Spleen (tissue), 13 donors: ENCODE measurements around the gene PIN4. TPM values are rescaled to one million over a fixed set of nuclear protein-coding genes. Genes with fewer than 3 reads are reported as not detected.

ENCODE experiments used
- DNase-seq: peaks from one replicate; pipeline ENCODE4 v3.0.0-alpha.2; 2020
- H3K27ac ChIP-seq, 8 donors: fragments of 200-600 bp; sonication (generic) in 7 of 8; 1 replicate in 4 of 8; 2 replicates in 4 of 8; pipeline versions ENCODE4 v1.5.0 to v1.8.0; 2016 to 2021; ENCODE audit warnings: inconsistent platforms in 4 of 8, mild to moderate bottlenecking in 4 of 8, moderate library complexity in 1 of 8
- H3K27me3 ChIP-seq, 7 donors: fragments of 200-600 bp; sonication (generic) in 6 of 7; replicated peaks in 1 of 7; 1 replicate in 4 of 7; 2 replicates in 3 of 7; pipeline versions ENCODE4 v1.5.0 to v1.8.0; 2016 to 2021; ENCODE audit warnings: inconsistent platforms in 3 of 7, mild to moderate bottlenecking in 1 of 7
- H3K36me3 ChIP-seq, 6 donors: fragments of 200-600 bp; sonication (generic) in 5 of 6; 1 replicate in 4 of 6; 2 replicates in 2 of 6; pipeline versions ENCODE4 v1.5.0 to v1.8.0; 2016 to 2021; ENCODE audit warnings: inconsistent platforms in 2 of 6
- H3K4me1 ChIP-seq, 6 donors: fragments of 200-600 bp; sonication (generic) in 5 of 6; 1 replicate in 3 of 6; 2 replicates in 3 of 6; pipeline versions ENCODE4 v1.5.0 to v1.8.0; 2016 to 2021; ENCODE audit warnings: inconsistent platforms in 3 of 6
- H3K4me3 ChIP-seq, 8 donors: fragments of 200-600 bp; sonication (generic) in 7 of 8; 1 replicate in 4 of 8; 2 replicates in 4 of 8; pipeline versions ENCODE4 v1.5.0 to v1.8.0; 2016 to 2021; ENCODE audit warnings: inconsistent platforms in 4 of 8, mild to moderate bottlenecking in 4 of 8, moderate library complexity in 2 of 8
- H3K9me3 ChIP-seq, 8 donors: fragments of 200-600 bp; sonication (generic) in 7 of 8; 1 replicate in 4 of 8; 2 replicates in 4 of 8; pipeline versions ENCODE4 v1.5.0 to v1.8.0; 2016 to 2021; ENCODE audit warnings: inconsistent platforms in 4 of 8
- POLR2A ChIP-seq, 3 donors: fragments of 450-650 bp; IDR thresholded peaks; one replicate each; pipeline ENCODE4 v1.5.1; 2017; ENCODE audit warnings: antibody characterized with exemption in 3 of 3, mild to moderate bottlenecking in 1 of 3
- POLR2AphosphoS5 ChIP-seq, 3 donors: sonication (generic); formaldehyde crosslinking; IDR thresholded peaks; one replicate each; pipeline ENCODE4 v1.5.1; 2017; ENCODE audit warnings: antibody characterized with exemption in 3 of 3
- WGBS, 5 donors: extraction: QIAGEN DNeasy Blood & Tissue Kit in 3 of 5; methylation state at CpG; one replicate each; pipeline versions ENCODE4 v1.1.5 to v1.1.7; 2013 to 2018; 5-methylcytosine and 5-hydroxymethylcytosine counted together
- intact Hi-C: fragments of 100-400 bp; cut with DNase I; formaldehyde crosslinking; loops from one replicate; pipeline ENCODE4 v1.15.0; 2023; ENCODE audit warnings: low total_unique reads
- long read RNA-seq, 2 donors: transcript quantifications; one replicate each; lab custom pipeline, GENCODE V29; 2026
- polyA plus RNA-seq, 3 donors: library from polyadenylated mRNA; stranded (reverse); fragments of 200-250 nt; gene quantifications; one replicate each; pipeline ENCODE4 v1.2.1, GENCODE V29; 2013
- total RNA-seq, 7 donors: library from RNA; depleted of rRNA in 3 of 7; stranded (reverse); fragments of >200 nt in 3 of 7; fragmentation: NEBNext Ultra II Directional in 4 of 7; extraction: Animal tissue kit (Norgen Biotek cat#: 25700) in 4 of 7; gene quantifications; one replicate each; pipeline versions ENCODE4 v1.1.0 to v1.2.1, GENCODE V29; 2016 to 2021
- TF ChIP-seq, protein P1 (sequence below), 11 experiments: fragments of 200-600 bp in 7 of 11; fragments of 450-650 bp in 4 of 11; sonication (generic) in 4 of 11; IDR thresholded peaks in 8 of 11; conservative IDR thresholded peaks in 3 of 11; 1 replicate in 7 of 11; 2 replicates in 4 of 11; pipeline versions ENCODE4 v1.4.0 to v1.8.0; 2016 to 2021; ENCODE audit warnings: antibody characterized with exemption in 11 of 11, inconsistent platforms in 4 of 11, mild to moderate bottlenecking in 1 of 11
- donor health status: healthy with polysubstance abuse.
- donor health status: DM: no; HTN: no; CAD: no; lungs with moderate emphysema.
- donor health status: DM: no; HTN: no; CAD: no.
- donor health status: Bipolar disorder and iron deficiency.
- donor health status: healthy.
- donor health status: DM: no; HTN: no; CAD: no.
- donor health status: DM: yes; HTN: yes; CAD: no.

Gene PIN4
- total RNA-seq (10 to 100 TPM in 3 of 7 donors, 1 to 10 TPM in 4; 6.0 to 11.7 (median 9.9) TPM), polyA plus RNA-seq (10 to 100 TPM; 15.8 to 22.0 (median 18.3) TPM)
- long read RNA-seq, donor 1, transcript PIN4-203 (4 exons, 1,321 nt), result major isoform, 25 of 3,374 reads
- long read RNA-seq, donor 1, partial matches to known transcripts, result 1,674 of 3,374 reads
- long read RNA-seq, donor 1, other reads (novel, unspliced or antisense), result 1,674 of 3,374 reads
- long read RNA-seq, donor 2, transcript PIN4-203 (4 exons, 1,321 nt), result major isoform, 27 of 2,514 reads
- long read RNA-seq, donor 2, partial matches to known transcripts, result 1,232 of 2,514 reads
- long read RNA-seq, donor 2, other reads (novel, unspliced or antisense), result 1,252 of 2,514 reads

DNA sequence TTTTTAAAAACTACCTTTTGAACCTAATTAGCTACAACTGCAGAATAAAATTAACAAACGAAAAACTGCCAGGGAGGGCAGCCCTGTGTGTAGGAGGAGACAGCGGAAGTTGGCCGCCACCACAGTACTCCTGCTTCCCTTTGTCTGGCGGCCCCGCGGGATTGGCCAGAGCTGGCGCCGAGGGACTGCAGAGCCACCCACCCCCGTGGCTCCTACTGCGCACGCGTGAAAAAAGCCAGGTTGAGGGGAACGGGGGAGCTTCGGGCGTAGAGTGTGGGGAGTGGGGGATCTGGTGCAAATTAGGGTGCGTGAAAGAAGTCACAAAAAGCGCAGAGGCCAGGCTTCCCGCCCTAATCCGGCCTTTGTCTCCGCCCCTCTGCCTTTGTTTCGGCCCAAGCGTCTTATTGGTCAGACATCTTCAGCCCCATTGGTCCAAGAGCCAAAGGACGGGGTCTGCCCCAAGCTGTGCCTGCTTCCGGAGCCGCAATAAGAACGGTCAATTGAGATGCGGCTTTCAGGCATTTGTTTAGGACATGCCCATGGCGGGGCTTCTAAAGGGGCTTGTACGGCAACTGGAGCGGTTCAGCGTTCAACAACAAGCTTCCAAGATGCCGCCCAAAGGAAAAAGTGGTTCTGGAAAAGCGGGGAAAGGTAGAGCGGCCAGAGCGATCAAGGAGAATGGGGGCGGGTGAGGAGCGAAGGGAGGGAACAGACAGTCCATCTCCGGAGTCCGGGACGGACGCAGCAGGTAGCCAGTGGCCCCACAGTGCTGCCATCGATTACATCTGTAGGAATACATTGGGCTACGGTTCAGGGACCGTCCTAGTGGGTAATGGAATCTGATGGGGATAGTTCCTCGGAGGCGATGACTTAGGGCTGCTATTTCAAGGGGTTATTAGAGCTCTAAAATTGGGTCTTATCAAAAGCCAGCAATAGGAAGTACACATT is at the start of gene PIN4:
PIN4 (plus strand) TSS at position 580 of the 948 bp plus-strand sequence; CDS start at position 609, 29 bp downstream.
- DNase-seq, result peak; percentile 94
- Histone ChIP-seq H3K36me3 (peaks cover 0 to 3% (median 0%) of the 10 kb centered on the region in 6 donors), H3K27ac (peak within 1 kb of the TSS; percentile 74 to 91 (median 86)), H3K27me3 (no peaks in the 10 kb centered on the region), H3K4me3 (peak within 1 kb of the TSS; percentile 50 to 86 (median 60)), H3K9me3 (no peaks in the 10 kb centered on the region), H3K4me1 (peaks cover 6 to 35% (median 18%) of the 10 kb centered on the region in 6 donors)
- TF ChIP-seq POLR2AphosphoS5 (IDR thresholded peaks at IDR 0.05), result peak; percentile 69 to 80 (median 77)
- TF ChIP-seq, protein P1, sequence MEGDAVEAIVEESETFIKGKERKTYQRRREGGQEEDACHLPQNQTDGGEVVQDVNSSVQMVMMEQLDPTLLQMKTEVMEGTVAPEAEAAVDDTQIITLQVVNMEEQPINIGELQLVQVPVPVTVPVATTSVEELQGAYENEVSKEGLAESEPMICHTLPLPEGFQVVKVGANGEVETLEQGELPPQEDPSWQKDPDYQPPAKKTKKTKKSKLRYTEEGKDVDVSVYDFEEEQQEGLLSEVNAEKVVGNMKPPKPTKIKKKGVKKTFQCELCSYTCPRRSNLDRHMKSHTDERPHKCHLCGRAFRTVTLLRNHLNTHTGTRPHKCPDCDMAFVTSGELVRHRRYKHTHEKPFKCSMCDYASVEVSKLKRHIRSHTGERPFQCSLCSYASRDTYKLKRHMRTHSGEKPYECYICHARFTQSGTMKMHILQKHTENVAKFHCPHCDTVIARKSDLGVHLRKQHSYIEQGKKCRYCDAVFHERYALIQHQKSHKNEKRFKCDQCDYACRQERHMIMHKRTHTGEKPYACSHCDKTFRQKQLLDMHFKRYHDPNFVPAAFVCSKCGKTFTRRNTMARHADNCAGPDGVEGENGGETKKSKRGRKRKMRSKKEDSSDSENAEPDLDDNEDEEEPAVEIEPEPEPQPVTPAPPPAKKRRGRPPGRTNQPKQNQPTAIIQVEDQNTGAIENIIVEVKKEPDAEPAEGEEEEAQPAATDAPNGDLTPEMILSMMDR (IDR thresholded peaks at IDR 0.05 in 8 of 11, conservative IDR thresholded peaks at IDR 0.05 in 3 of 11), result no peak
- whole genome bisulfite sequencing, 5 donors, result 0 to 24% (median 1%) methylated on average over 33 to 46 of the region's 46 CpGs
- intact Hi-C loops, result no loop called here

DNA sequence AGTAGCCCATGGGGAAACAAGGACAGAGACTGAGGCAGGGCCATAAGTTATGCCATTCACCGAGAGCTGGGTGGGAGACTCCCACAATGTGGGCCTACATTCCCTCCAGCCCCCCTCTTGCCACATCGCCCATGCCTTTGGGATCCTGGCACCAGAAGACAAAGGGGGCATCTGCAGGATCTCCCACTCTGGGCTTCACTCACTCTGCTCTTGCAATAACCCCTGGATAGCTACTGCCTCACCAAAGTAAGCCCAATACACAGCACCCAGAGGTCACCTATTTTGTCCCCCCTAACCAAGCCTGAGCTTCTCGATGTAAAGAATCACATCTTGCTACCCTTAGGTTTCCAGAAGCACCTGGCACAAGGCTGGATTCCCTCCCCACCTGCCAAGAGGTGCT is 49.1 kb upstream of the PIN4 start:
- peaks cover 0 to 20% (median 6%) of the 10 kb centered on the region in 6 donors for H3K4me1 ChIP-seq
- H3K9me3 ChIP-seq, result no peaks in the 10 kb centered on the region
- TF ChIP-seq POLR2AphosphoS5 (IDR thresholded peaks at IDR 0.05) (no peak), POLR2A (IDR thresholded peaks at IDR 0.05) (no peak)
- TF ChIP-seq, protein P1 (IDR thresholded peaks at IDR 0.05 in 8 of 11, conservative IDR thresholded peaks at IDR 0.05 in 3 of 11), result no peak
- DNase-seq, result no peak
- peak overlapping the region in 3 of 8 donors; percentile 40 to 72 (median 44) for H3K4me3 ChIP-seq
- peaks cover 0 to 51% (median 8%) of the 10 kb centered on the region in 7 donors for H3K27me3 ChIP-seq
- intact Hi-C loops, result no loop called here
- 74 to 100% (median 88%) methylated on average over 1 to 3 of the region's 3 CpGs for WGBS, 5 donors
- peak overlapping the region in 1 of 8 donors; percentile 75 for H3K27ac ChIP-seq
- peaks cover 0 to 28% (median 0%) of the 10 kb centered on the region in 6 donors for H3K36me3 ChIP-seq

DNA sequence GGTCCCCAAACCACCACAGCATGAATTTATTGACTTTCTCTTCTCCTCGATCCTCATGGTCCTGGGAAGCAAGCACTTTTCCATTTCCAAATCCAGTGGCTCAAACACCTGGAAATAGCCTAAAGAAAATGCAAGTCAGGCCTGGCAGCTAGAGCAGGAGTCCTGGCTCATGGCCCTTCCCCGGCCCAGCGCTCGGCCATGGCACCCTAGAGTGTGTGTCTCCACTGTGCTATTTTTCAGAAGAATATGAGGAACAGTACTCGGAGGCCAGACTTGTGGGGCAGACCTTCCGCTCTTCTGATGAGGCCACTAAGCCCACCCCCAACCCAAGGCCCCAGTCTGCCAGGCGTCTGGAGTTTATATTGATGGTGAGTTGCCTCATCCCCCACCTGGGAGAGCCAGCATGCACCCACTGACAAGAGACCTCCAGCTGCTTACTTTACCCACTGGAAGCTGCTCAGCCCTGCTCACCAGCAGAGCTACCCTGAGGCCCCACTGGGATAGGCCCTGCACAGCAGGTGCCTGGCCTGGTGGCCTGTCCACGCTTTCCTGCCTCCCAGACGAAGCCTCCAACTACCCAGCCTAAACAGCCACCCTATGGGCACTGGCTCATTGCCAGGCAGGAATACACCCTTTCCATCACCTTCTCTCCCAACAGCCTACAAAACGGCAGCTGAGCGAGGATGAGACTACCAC is 47.6 kb upstream of the PIN4 start:
- TF ChIP-seq POLR2AphosphoS5 (IDR thresholded peaks at IDR 0.05), result no peak
- Histone ChIP-seq H3K4me3 (no peak overlapping the region), H3K9me3 (no peaks in the 10 kb centered on the region), H3K27me3 (peaks cover 0 to 44% (median 8%) of the 10 kb centered on the region in 7 donors), H3K4me1 (peaks cover 0 to 19% (median 6%) of the 10 kb centered on the region in 6 donors), H3K36me3 (peaks cover 0 to 39% (median 0%) of the 10 kb centered on the region in 6 donors), H3K27ac (no peak overlapping the region)
- intact Hi-C loops, result no loop called here
- no peak for DNase-seq
- WGBS, 5 donors, result 86 to 100% (median 93%) methylated on average over 7 to 11 of the region's 11 CpGs

DNA sequence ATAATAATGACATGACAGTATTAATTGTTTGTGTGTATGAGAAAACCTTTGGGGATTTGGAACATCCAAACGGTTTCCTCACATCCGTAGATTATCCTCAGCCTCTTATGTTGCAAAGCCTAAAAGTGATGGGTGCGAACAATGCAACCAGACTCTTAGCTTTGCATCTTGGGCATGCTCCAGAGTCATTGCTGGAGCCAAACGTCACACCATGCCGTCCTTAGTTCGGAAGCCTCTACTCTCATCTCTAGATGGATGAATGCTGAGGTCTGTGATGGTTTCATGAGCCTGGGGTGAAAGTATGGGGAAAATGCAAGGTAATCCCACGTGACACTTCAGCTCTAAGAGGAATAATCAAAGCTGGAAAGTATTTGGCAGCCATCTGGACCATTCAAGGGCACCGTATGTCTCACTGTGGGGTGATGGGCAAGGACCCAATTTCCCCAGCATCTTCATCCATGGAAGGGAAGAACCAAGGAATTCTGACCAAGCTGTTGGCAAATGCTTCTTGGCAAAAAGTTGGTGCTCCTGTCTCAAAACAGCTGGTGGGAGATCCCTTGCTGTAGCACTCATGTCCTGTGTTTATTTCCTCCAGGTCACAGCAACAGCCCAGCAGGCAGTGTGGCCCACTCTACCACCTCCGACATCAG is 43.6 kb upstream of the PIN4 start:
- Histone ChIP-seq H3K36me3 (peaks cover 0 to 56% (median 0%) of the 10 kb centered on the region in 6 donors), H3K27ac (no peak overlapping the region), H3K27me3 (peaks cover 0 to 17% (median 3%) of the 10 kb centered on the region in 7 donors), H3K9me3 (no peaks in the 10 kb centered on the region), H3K4me1 (peaks cover 0 to 4% (median 0%) of the 10 kb centered on the region in 6 donors), H3K4me3 (no peak overlapping the region)
- no peak for TF ChIP-seq POLR2AphosphoS5 (IDR thresholded peaks at IDR 0.05)
- TF ChIP-seq, protein P1 (IDR thresholded peaks at IDR 0.05 in 8 of 11, conservative IDR thresholded peaks at IDR 0.05 in 3 of 11), result no peak
- 81 to 92% (median 84%) methylated on average over 3 to 9 of the region's 9 CpGs for WGBS, 5 donors
- no peak for DNase-seq
- intact Hi-C loops, result no loop called here
